Natural killer cell (primary cell): ENCODE measurements around the gene ANKRD11. TPM values are rescaled to one million over a fixed set of nuclear protein-coding genes. Genes with fewer than 3 reads are reported as not detected.
"Not testable (repeated sequence)": the region's sequence is repeated elsewhere in the genome, so short reads cannot be mapped to it uniquely, and the experiment has no call there.

Experiments
- ATAC-seq, 3 donors: fragments of 150-1000 bp in 2 of 3; fragments of 200-7000 bp in 1 of 3; cut with Tn5 transposase; 1 replicate in 1 of 3; 2 replicates in 2 of 3; pipeline ENCODE4 v1.10.0; 2021; ENCODE audit warnings: mild to moderate bottlenecking in 2 of 3, moderate library complexity in 2 of 3
- DNase-seq, 2 donors: peaks; one replicate each; pipeline versions ENCODE4 v3.0.0 to v3.0.0-alpha.2; 2013 to 2021; ENCODE audit warnings: mixed read lengths in 1 of 2
- H3K27ac ChIP-seq: one replicate; pipeline ENCODE4 v1.5.1; 2013; ENCODE audit warnings: mild to moderate bottlenecking, low read length
- H3K27me3 ChIP-seq: one replicate; pipeline ENCODE4 v1.6.1; 2013; ENCODE audit warnings: low read length; ENCODE audit not compliant: control insufficient read depth, insufficient read depth
- H3K36me3 ChIP-seq: one replicate; pipeline ENCODE4 v1.6.1; 2013; ENCODE audit warnings: low read length; ENCODE audit not compliant: control insufficient read depth, insufficient read depth
- H3K4me1 ChIP-seq: one replicate; pipeline ENCODE4 v1.6.1; 2013; ENCODE audit warnings: low read length; ENCODE audit not compliant: control insufficient read depth, insufficient read depth
- H3K4me3 ChIP-seq: one replicate; pipeline ENCODE4 v1.5.1; 2013; ENCODE audit warnings: low read length
- H3K9me3 ChIP-seq: one replicate; pipeline ENCODE4 v1.6.1; 2013; ENCODE audit warnings: low read length; ENCODE audit not compliant: control insufficient read depth, insufficient read depth
- H3K27ac Mint-ChIP-seq, 2 donors: one replicate each; pipeline ENCODE4 v1.8.0; 2022; ENCODE audit warnings: mild to moderate bottlenecking in 2 of 2, mixed read lengths in 2 of 2, moderate library complexity in 1 of 2
- H3K27me3 Mint-ChIP-seq, 2 donors: one replicate each; pipeline ENCODE4 v1.8.0; 2022; ENCODE audit warnings: low read depth in 2 of 2, mixed read lengths in 2 of 2
- H3K36me3 Mint-ChIP-seq: one replicate; pipeline ENCODE4 v1.8.0; 2022; ENCODE audit warnings: mixed read lengths
- H3K4me1 Mint-ChIP-seq, 2 donors: one replicate each; pipeline ENCODE4 v1.8.0; 2022; ENCODE audit warnings: mixed read lengths in 2 of 2
- H3K4me3 Mint-ChIP-seq: one replicate; pipeline ENCODE4 v1.8.0; 2022; ENCODE audit warnings: mild to moderate bottlenecking, moderate library complexity, mixed read lengths
- H3K9me3 Mint-ChIP-seq, 2 donors: one replicate each; pipeline ENCODE4 v1.8.0; 2022; ENCODE audit warnings: mixed read lengths in 2 of 2
- WGBS: methylation state at CpG from one replicate; pipeline ENCODE4 v1.1.7; 2013; ENCODE audit warnings: missing lambda C conversion rate; ENCODE audit not compliant: insufficient coverage; 5-methylcytosine and 5-hydroxymethylcytosine counted together
- intact Hi-C: fragments of 100-400 bp; cut with micrococcal nuclease; formaldehyde crosslinking; loops from one replicate; pipeline ENCODE4 v1.14.2; 2022
- total RNA-seq, 4 donors: library from RNA; stranded (reverse); fragments of 120-200 nt in 1 of 4; gene quantifications; one replicate each; pipeline versions ENCODE4 v1.2.3 to v1.2.4, GENCODE V29; 2013 to 2022
- TF ChIP-seq, protein P1 (sequence below): fragments of 200-600 bp; IDR thresholded peaks from one replicate; pipeline ENCODE4 v1.8.0; 2022; ENCODE audit warnings: antibody characterized with exemption

ANKRD11 gene
- total RNA-seq, 3 donors from 2014 or later (not counting 1 experiment from before 2014, with no cell fraction given) = 230 to 299 (median 287) TPM

GRCh38 chr16:89430436-89431157 lies 59.8 kb downstream of the ANKRD11 start:
- Histone ChIP-seq H3K4me1 (peaks cover 60% of the 10 kb centered on the region), H3K9me3 (no peaks in the 10 kb centered on the region), H3K36me3 (peaks cover 2% of the 10 kb centered on the region), H3K27ac (no peak overlapping the region), H3K27me3 (no peaks in the 10 kb centered on the region), H3K4me3 (no peak overlapping the region)
- Mint-ChIP-seq H3K27me3 (no peaks in the 10 kb centered on the region), H3K4me1 (peaks cover 20 to 23% of the 10 kb centered on the region in 2 donors), H3K36me3 (no peaks in the 10 kb centered on the region), H3K4me3 (no peak overlapping the region), H3K27ac (no peak overlapping the region), H3K9me3 (no peaks in the 10 kb centered on the region)
- TF ChIP-seq, protein P1, sequence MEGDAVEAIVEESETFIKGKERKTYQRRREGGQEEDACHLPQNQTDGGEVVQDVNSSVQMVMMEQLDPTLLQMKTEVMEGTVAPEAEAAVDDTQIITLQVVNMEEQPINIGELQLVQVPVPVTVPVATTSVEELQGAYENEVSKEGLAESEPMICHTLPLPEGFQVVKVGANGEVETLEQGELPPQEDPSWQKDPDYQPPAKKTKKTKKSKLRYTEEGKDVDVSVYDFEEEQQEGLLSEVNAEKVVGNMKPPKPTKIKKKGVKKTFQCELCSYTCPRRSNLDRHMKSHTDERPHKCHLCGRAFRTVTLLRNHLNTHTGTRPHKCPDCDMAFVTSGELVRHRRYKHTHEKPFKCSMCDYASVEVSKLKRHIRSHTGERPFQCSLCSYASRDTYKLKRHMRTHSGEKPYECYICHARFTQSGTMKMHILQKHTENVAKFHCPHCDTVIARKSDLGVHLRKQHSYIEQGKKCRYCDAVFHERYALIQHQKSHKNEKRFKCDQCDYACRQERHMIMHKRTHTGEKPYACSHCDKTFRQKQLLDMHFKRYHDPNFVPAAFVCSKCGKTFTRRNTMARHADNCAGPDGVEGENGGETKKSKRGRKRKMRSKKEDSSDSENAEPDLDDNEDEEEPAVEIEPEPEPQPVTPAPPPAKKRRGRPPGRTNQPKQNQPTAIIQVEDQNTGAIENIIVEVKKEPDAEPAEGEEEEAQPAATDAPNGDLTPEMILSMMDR = no peak
- intact Hi-C loops = no loop called here
- DNase-seq = no peak
- ATAC-seq = no peak
- WGBS = 95% methylated on average over 19 of the region's 19 CpGs

GRCh38 chr16:89428605-89429004 lies 61.8 kb downstream of the ANKRD11 start:
- H3K4me3 ChIP-seq, H3K9me3 Mint-ChIP-seq, H3K36me3 ChIP-seq, DNase-seq, intact Hi-C loops, H3K9me3 ChIP-seq, ATAC-seq, H3K27me3 Mint-ChIP-seq, H3K4me3 Mint-ChIP-seq, H3K27ac Mint-ChIP-seq, H3K36me3 Mint-ChIP-seq, H3K27ac ChIP-seq, H3K27me3 ChIP-seq: not testable (repeated sequence)
- H3K4me1 Mint-ChIP-seq = peaks cover 37 to 40% of the 10 kb centered on the region in 2 donors
- H3K4me1 ChIP-seq = peaks cover 59% of the 10 kb centered on the region
- over 99% methylated on average over 7 of the region's 7 CpGs for WGBS

DNA sequence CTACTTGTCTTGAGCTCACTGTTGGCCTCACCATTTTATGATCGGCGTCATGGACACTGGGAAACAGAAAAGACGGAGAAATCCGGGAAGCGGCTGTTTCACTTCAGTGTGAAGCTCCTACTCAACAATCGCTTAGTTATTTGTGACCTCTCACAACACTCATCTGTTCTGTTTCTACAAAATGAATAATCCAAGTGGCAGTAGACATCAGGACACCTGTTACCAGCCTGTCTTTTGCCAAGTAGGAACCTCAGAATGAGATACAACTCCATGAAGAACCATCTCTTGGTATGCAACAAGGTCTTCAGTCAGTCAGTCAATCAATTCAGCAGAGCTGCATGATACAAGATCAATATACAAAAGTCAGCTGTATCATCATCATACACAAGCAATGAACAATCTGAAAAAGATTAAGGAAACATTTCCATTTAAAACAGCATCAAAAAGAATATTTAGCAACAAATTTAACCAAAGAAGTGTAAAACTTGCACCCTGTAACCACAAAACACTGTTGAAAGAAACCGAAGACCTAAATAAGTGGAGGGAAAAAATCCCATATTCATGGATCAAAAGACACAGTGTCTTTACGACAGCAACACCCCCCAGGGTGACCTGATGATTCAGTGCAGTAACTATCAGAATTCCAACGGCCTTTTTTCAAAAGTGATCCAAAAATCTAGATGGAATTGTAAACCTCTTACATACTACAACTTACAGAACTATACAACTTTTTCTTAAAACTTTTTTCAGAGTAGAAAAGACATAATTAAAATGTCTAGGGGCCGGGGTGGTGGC lies 63.4 kb downstream of the ANKRD11 start:
- H3K4me1 ChIP-seq = peaks cover 61% of the 10 kb centered on the region
- Mint-ChIP-seq H3K4me1 (peaks cover 51 to 56% of the 10 kb centered on the region in 2 donors), H3K4me3 (no peak overlapping the region)

GRCh38 chr16:89425523-89425922 lies 64.8 kb downstream of the ANKRD11 start:
- intact Hi-C loops = no loop called here
- Mint-ChIP-seq H3K4me1 (peaks cover 56 to 66% of the 10 kb centered on the region in 2 donors), H3K27ac (peak overlapping the region in 1 of 2 donors; percentile 31), H3K9me3 (no peaks in the 10 kb centered on the region), H3K36me3 (no peaks in the 10 kb centered on the region), H3K4me3 (peak overlapping the region; percentile 15), H3K27me3 (no peaks in the 10 kb centered on the region)
- Histone ChIP-seq H3K27ac (no peak overlapping the region), H3K36me3 (peaks cover 2% of the 10 kb centered on the region), H3K9me3 (no peaks in the 10 kb centered on the region), H3K4me3 (no peak overlapping the region), H3K27me3 (no peaks in the 10 kb centered on the region), H3K4me1 (peaks cover 59% of the 10 kb centered on the region)
- ATAC-seq = no peak
- DNase-seq = no peak
- TF ChIP-seq, protein P1 = no peak
- WGBS = 66% methylated on average over 10 of the region's 10 CpGs

More for the DNA sequence above, 63.4 kb downstream of the ANKRD11 start:
- ATAC-seq = no peak
- Histone ChIP-seq H3K27ac (no peak overlapping the region), H3K4me3 (no peak overlapping the region), H3K9me3 (no peaks in the 10 kb centered on the region), H3K36me3 (peaks cover 2% of the 10 kb centered on the region), H3K27me3 (no peaks in the 10 kb centered on the region)
- no peak overlapping the region for H3K27ac Mint-ChIP-seq
- no peaks in the 10 kb centered on the region for H3K27me3 Mint-ChIP-seq
- TF ChIP-seq, protein P1 = no peak
- 83% methylated on average over 10 of the region's 10 CpGs for WGBS
- intact Hi-C loops = no loop called here
- DNase-seq = no peak
- no peaks in the 10 kb centered on the region for H3K36me3 Mint-ChIP-seq
- no peaks in the 10 kb centered on the region for H3K9me3 Mint-ChIP-seq
